Activated CD8-positive, alpha-beta memory T cell treated with anti-CD3 and anti-CD28 coated beads for 24 hours (primary cell): Measurements from ENCODE around the gene PWP1.
"Not testable (repeated sequence)": the region's sequence is repeated elsewhere in the genome, so short reads cannot be mapped to it uniquely, and the experiment has no call there.

ENCODE experiments used
- DNase-seq: peaks from one replicate; pipeline ENCODE4 v3.0.0-alpha.2; 2020

PWP1 gene

GRCh38 chr12:107668320-107669098 lies 17.1 kb upstream of the PWP1 start:
- DNase-seq = no peak

GRCh38 chr12:107669946-107670345 lies 15.7 kb upstream of the PWP1 start:
- DNase-seq = no peak

GRCh38 chr12:107670999-107671643 lies 14.5 kb upstream of the PWP1 start:
- DNase-seq = no peak

GRCh38 chr12:107677671-107678070 lies 7.9 kb upstream of the PWP1 start:
- DNase-seq = no peak

GRCh38 chr12:107679336-107679735 lies 6.3 kb upstream of the PWP1 start:
- DNase-seq = no peak

GRCh38 chr12:107681455-107681835 lies 4.2 kb upstream of the PWP1 start:
- no peak for DNase-seq

GRCh38 chr12:107681836-107682820 lies 3.5 kb upstream of the PWP1 start:
- DNase-seq = no peak

GRCh38 chr12:107684029-107684795 lies 1.4 kb upstream of the PWP1 start:
- no peak for DNase-seq

GRCh38 chr12:107684990-107685359 lies 624 bp upstream of the PWP1 start:
- peak; percentile 73 for DNase-seq

- DNase-seq = not testable (repeated sequence)
Observed at GRCh38 chr12:107695772-107696171, 10.2 kb downstream of the PWP1 start.

- no peak for DNase-seq
Observed at GRCh38 chr12:107702106-107702505, 16.5 kb downstream of the PWP1 start.

- no peak for DNase-seq
Observed at GRCh38 chr12:107704041-107704440, 18.4 kb downstream of the PWP1 start.

GRCh38 chr12:107705522-107705921 lies 19.9 kb downstream of the PWP1 start:
- not testable (repeated sequence) for DNase-seq

GRCh38 chr12:107715780-107716179 lies 30.2 kb downstream of the PWP1 start:
- no peak for DNase-seq

- no peak for DNase-seq
Observed at GRCh38 chr12:107718606-107719005, 33.0 kb downstream of the PWP1 start.

- DNase-seq = not testable (repeated sequence)
Observed at GRCh38 chr12:107727327-107727726, 41.7 kb downstream of the PWP1 start.

GRCh38 chr12:107727742-107728141 lies 42.1 kb downstream of the PWP1 start:
- DNase-seq = not testable (repeated sequence)

- DNase-seq = no peak
Observed at GRCh38 chr12:107730618-107731341, 45.2 kb downstream of the PWP1 start.

- DNase-seq = no peak
Observed at GRCh38 chr12:107731366-107731765, 45.8 kb downstream of the PWP1 start.

GRCh38 chr12:107732365-107732764 lies 46.8 kb downstream of the PWP1 start:
- DNase-seq = no peak

- DNase-seq = no peak
Observed at GRCh38 chr12:107734139-107734538, 48.5 kb downstream of the PWP1 start.

- no peak for DNase-seq
Observed at GRCh38 chr12:107735763-107736162, 50.2 kb downstream of the PWP1 start.
